ENCODE data around the gene PTH. TPM values are rescaled to one million over a fixed set of nuclear protein-coding genes. Genes with fewer than 3 reads are reported as not detected.

The PTH gene
- not detected for total RNA-seq

DNA sequence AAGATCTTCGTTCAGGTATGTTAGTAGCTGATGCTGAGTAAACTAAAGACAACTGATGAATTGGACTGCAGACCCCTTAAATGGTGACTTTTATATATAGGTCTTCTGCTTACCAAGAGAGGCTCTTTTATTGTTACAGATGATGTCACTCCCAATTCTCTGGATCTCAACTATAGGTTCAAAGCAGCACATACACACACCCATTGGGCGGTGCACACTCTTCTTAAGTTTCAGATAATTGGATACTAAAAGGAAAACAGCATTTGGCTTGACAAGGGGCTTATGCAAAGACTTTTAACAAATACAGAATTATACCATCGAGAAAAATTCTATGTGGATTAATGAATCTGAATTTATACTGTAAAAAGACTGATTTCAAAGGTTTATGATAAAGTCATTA lies at the start of gene PTH:
TSS of gene PTH (minus strand) at position 69 of the 400 bp plus-strand sequence. CDS start 3,142 bp downstream, outside the sequence.
- DNase-seq, result no peak

DNA sequence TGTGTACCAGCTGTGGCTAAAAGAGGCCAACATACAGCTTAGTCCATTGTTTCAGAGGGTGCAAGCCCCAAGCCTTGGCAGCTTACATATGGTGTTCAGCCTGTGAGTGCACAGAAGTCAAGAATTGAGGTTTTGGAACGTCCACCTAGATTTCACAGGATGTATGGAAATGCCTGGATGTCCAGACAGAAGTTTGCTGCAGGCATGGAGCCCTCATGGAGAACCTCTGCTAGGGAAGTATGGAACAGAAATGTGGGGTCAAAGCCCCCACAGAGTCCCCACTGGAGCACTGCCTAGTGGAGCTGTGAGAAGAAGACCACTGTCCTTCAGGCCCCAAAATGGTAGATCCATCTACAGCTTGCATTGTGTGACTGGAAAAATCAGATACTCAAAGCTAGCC lies 42.2 kb upstream of the PTH start:
- DNase-seq, result no peak

DNA sequence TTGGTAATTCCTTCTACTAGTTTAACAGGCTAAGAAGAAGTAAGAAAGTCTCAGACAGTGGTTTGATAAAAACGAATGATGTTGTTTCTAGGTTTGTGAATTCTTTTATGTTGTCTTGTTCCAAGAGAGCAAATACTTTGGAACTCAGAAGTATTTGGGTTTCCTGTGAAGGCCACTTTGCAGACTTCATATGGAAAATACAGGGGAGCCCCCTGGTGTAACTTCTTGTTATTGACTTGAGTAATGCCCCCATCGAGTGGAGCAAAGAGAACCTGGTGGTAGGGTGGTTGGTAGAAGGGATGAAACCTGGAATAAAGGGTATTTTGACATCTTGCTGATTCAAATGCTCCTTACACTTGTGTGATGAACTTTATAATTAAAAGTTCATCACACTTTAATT lies 40.0 kb upstream of the PTH start:
- DNase-seq, result no peak

- DNase-seq, result no peak
Observed at GRCh38 chr11:13534358-13534757, 38.6 kb upstream of the PTH start.

GRCh38 chr11:13525257-13525656 lies 29.5 kb upstream of the PTH start:
- DNase-seq, result no peak

- no peak for DNase-seq
Observed at GRCh38 chr11:13503393-13503792, 7.6 kb upstream of the PTH start.

DNA sequence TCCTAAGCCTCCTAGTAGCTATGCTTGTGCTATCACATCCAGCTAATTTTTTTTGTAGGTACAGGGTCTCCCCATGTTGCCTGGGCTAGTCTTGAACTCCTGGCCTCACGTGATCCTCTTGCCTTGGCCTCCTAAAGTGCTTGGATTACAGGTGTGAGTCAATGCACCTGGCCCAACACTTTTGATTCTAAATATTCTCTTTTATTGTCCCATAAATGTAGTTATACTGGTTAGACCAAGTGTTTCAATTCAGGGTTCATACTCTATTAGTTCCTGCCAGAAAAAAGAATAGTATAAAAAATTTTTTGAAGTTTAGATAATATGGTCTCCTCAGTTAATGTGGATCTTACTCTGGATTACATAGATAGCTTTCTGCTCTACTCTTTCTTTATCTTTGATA lies 6.7 kb upstream of the PTH start:
- no peak for DNase-seq

DNA sequence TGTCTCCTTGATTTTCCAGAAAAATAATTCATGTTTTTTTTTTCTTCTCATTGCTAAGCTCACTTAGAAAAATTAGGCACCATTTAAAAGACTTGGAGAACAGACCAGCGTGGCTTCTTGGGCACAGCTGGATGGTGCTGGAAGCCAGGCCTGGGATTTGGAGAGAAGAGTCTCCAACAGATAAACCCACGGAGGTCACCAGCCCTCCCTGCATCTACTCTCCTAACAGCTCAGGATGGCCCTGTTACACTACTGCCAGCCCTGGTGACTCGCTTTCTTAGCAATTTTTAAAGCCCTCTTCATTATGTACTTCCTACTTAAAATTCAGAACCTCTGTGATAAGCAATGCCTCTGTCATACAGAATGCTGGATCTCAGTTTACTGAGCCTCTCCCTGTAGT lies 1.7 kb downstream of the PTH start:
- DNase-seq, result no peak

DNA sequence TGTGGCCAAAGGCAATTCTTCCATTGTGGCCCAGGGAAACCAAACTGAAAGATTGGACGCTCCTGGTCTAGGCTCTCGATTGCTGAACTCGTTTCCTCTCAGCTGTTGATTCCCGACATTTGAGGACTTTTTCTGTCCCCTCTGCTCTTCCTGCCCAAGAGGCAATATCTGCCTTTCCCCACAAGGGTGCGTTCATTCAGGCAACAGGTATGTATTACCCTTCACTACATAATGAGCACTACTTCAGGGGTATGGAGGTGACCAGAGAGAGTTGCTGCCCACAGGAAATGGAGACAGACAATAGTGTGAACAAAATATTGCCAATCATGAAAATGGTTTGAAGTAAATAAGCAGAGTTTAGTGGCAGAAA lies 8.2 kb downstream of the PTH start:
- peak; percentile 8 for DNase-seq

GRCh38 chr11:13486926-13487660 lies 8.7 kb downstream of the PTH start:
- DNase-seq, result peak; percentile 64

DNA sequence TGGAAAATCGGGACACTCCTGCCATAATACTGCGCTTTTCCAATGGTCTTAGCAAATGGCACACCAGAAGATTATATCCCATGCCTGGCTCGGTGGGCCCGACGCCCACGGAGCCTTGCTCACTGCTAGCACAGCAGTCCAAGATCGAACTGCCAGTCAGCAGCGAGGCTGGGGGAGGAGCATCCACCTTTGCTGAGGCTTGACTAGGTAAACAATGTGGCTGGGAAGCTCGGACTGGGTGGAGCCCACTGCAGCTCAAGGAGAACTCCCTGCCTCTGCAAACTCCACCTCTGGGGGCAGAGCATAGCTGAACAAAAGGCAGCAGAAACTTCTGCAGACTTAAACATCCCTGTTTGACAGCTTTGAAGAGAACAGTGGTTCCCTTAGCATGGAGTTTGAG lies 15.6 kb downstream of the PTH start:
- DNase-seq, result no peak

- DNase-seq, result no peak
Observed at GRCh38 chr11:13479688-13480087, 16.1 kb downstream of the PTH start.

DNA sequence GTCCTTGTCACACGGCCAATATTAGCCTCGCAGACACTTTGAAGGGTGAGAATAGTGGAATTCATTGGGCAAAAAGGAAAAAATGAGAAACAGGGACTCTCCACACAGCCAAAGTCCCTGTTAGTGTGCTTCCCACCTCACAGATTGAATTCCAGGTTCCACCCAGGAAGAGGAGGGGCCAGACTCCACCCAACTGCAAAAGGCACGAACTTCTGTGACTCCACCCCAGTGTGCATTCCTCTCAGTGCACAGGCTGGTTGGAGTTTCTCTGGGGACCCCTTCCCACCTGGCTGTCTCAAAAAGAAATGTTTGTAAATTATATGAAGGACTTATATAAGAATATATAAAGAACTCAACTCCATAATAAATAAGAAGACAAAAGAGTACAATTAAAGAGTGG lies 20.7 kb downstream of the PTH start:
- DNase-seq, result no peak

DNA sequence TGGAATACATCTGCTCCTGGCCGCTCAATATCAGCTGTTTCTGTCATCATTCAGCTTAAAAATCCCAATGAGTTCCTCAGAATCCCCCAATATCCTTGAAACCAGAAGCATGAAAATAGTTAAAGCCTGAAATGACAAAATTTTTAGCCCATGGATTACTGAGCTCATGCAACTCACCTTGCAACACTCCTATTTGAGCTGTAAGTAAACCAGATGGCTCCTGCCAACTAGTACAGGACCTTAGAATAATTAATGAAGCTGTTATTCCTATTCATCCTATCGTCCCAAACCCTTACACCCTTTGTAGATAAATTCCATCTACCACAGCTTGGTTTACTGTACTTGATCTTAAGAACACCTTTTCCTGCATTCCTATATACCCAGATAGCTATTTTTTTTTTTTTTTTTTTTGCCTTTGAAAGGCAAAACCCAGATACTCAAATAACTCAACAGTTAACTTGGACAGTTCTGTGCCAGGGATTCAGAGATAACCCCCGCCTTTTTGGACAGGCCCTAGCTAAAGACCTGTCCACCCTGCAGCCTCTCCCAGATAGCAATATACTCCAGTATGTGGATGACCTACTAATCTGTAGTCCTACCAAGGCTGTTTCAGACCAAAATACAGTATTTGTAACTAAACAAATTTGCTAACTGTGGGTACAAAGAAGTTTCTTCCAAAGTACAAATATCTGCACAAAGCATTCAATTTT lies 22.6 kb downstream of the PTH start:
- DNase-seq, result no peak

DNA sequence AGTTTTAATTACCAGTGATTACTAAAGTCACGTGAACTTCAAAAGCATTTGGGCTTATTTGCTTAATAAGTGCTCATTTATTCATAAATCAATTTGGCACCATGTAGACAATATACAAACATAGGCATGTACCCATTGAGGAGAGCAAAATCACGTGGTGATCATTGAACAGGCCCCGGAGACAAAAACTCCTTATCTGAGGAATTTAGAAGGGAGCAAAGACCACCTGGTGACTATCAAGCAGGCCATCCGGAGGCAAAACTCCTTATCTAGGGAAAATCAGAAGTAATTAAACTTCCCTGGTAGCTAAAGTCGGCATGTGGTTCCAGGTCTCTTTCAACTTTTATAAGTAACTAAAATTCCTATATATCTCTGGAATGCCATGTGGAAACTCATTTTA lies 27.0 kb downstream of the PTH start:
- DNase-seq, result no peak

- no peak for DNase-seq
Observed at GRCh38 chr11:13465909-13466371, 29.9 kb downstream of the PTH start.

DNA sequence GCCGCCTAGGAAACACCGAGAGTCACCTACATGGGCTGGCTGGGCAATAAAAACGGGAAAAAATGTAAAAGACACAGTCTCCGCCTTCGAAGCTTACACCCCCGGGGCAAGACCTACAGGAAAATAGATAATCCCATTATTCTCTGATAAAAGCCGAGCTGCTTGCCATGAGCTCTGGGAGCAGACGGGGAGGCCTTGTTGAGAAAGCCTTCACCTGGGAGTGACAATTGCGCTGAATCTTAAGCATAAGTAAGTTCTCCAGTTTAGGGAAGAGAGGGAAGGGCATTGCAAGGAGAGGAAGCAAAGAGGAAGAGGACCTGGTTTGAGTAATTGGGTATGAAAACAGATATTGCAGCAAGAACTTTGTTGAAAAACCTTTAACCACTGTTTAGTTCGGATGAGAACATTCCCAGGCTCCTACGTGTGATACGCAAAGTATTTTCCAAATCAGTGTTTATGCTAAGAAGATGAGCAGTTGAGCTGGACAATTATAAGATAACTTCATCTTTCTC lies 32.0 kb downstream of the PTH start:
- no peak for DNase-seq

DNA sequence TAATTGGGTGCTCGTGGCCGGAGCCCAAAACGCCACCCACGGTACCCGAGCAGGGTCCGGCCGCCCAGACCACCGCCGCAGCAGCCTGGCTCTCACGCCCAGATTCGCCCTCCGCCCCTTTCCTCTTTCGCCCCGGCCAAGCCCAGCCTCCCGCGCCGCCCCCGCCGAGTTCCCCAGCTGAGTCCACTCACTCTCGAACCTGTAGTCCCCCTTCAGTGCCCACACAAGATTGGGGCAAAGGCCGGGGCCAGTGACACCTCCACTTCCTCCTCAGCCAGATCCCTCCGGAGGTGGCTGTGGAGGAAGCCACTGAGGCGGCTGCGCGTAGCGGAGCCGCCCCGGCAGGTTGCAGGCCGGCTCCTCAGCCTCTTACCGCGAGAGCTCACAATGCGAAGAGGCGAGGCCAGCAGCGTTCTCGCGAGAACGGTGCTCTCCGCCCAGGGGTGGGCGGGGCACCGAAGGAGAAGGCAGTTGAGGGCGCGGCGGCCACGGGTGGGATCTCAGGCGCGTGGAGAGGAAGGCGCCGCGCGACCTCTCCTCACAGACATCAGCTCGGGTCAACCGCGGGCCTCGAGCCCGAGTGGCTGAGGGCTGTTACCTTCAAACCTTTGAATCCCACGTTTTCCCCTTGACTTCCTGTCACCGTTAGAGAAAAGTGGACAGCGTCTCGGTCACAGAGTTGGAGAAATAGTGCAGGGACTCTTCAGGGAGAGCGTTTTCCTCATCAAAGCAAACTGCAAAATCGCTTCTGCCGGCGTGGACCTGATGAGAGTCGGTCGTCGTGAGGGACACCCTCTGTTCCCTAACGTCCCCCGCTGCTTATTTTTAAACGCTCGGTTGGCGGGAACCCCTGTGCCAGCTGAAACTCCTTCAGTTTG lies 32.7 kb downstream of the PTH start, which contains the start of gene BTBD10:
TSS of gene BTBD10 (minus strand) at position 322 of the 878 bp plus-strand sequence. CDS start 18,098 bp downstream, outside the sequence.
- DNase-seq, result peak; percentile 92

- DNase-seq, result peak; percentile 54
Observed at GRCh38 chr11:13462311-13462900, 33.4 kb downstream of the PTH start.

DNA sequence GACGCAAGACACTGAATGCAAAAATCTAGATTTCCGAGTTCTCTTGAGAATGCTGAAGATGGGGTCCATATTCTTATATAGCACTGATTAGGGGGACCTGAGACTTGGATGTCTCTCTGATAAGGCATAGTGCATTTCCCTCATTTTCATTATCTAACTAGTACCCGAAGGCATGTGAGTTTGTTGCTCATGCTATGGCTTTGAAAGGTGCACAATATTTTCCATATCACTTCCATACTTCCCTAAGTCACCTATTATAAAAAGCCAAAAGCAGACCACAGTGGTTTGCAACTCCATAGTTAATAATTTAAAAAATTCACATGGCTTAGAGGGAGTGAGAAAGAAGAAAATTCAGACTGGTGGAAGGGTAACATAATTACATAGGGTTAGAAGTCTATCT lies 34.5 kb downstream of the PTH start:
- no peak for DNase-seq

DNA sequence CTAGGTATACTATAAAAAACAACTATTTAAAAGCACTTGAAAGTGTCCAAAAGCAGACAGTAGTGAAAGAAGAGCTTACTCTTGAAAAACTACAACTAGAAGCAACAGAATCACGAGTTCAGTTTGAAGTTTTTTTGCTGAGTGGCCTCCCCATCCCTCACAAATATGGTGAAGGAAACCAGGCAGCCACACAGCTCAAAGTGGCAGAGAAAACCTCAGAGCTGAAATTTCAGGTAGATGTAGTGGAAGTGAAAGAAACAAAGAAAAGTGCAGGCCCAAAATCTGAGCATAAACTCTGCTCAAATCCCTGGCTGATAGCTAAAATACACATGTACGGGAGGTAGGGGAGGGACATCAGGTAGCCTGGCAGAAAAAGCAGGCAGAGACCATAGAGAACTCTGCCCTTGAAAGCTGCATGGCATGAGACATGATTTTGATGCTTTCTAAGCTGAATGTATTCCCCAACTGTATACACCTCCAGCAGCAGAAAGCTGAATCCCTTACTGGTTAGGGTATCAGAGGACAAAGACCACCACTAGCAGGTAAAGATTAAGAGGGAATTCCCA lies 44.9 kb downstream of the PTH start:
- DNase-seq, result no peak

DNA sequence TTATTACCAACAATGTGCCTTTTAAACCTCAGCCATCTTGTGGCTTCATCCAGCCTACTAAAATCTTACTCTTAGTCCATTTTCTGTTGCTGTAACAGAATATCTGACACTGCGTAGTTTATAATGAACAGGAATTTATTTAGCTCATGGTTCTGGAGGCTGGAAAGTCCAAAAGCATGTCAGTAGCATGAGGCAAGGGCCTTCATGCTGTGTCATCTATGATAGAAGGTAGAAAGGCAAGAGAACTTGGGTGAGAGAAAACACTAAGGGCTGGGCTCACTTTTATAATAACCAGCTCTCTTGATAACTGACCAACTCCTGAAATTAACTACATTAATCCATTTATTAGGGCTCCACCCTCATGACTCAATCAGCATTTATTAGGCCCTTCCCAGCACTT lies 46.3 kb downstream of the PTH start:
- no peak for DNase-seq
